ENCODE data around the gene RPH3AL.
"Not testable (repeated sequence)": the region's sequence is repeated elsewhere in the genome, so short reads cannot be mapped to it uniquely, and the experiment has no call there.

Gene RPH3AL

DNA sequence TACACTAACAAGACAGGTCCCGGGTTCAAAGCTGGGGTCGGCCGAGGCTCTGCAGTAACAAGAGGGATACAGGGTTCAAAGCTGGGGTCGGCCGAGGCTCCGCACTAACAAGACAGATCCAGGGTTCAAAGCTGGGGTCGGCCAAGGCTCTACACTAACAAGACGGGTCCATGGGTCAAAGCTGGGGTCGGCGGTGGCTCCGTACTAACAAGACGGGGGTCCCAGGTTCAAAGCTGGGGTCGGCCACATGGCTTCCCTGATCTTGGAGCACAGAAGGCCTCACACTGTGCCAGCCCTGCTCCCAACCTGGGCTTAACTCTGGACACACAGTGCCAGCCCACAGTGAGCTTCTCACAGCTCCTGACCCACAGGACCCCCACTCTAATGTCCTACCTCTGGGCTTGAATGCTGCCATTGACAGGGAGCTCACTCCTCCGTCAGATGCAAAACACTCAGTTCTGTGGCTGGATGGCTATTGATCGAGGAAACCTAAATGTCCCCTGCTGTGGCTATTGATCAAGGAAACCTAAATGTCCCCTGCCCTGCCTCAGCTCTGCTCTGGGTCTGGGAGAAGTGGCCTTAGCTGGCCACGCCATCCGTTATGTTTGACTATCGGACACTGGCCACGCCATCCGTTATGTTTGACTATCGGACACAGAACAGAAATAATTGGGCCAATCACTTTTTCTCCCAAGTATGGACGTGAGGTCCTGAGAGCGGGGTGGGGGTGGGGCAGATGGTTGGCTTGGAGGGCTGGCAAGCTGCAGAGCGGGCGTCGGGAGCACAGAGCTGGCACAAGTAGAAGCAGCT is 116.6 kb downstream of the RPH3AL start:
- no peak overlapping the region for H3K4me3 ChIP-seq (ENCODE audit: low read depth, low read length)
- no peak for DNase-seq (ENCODE audit: low read depth)

DNA sequence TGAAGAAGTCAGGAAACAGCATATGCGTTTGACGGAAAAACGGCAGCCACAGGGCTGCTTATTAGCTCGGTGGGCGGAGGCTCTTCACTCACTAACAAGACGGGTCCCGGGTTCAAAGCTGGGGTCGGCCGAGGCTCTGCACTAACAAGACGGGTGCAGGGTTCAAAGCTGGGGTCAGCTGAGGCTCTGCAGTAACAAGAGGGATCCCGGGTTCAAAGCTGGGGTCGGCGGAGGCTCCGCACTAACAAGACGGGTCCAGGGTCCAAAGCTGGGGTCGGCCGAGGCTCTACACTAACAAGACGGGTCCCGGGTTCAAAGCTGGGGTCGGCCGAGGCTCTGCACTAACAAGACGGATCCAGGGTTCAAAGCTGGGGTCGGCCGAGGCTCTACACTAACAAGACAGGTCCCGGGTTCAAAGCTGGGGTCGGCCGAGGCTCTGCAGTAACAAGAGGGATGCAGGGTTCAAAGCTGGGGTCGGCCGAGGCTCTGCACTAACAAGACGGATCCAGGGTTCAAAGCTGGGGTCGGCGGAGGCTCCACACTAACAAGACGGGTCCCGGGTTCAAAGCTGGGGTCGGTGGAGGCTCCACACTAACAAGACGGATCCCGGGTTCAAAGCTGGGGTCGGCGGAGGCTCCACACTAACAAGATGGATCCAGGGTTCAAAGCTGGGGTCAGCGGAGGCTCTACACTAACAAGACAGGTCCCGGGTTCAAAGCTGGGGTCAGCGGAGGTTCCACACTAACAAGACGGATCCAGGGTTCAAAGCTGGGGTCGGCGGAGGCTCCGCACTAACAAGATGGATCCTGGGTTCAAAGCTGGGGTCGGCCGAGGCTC is 117.4 kb downstream of the RPH3AL start:
- DNase-seq (ENCODE audit: low read depth); H3K4me3 ChIP-seq (ENCODE audit: low read depth, low read length): not testable (repeated sequence)

DNA sequence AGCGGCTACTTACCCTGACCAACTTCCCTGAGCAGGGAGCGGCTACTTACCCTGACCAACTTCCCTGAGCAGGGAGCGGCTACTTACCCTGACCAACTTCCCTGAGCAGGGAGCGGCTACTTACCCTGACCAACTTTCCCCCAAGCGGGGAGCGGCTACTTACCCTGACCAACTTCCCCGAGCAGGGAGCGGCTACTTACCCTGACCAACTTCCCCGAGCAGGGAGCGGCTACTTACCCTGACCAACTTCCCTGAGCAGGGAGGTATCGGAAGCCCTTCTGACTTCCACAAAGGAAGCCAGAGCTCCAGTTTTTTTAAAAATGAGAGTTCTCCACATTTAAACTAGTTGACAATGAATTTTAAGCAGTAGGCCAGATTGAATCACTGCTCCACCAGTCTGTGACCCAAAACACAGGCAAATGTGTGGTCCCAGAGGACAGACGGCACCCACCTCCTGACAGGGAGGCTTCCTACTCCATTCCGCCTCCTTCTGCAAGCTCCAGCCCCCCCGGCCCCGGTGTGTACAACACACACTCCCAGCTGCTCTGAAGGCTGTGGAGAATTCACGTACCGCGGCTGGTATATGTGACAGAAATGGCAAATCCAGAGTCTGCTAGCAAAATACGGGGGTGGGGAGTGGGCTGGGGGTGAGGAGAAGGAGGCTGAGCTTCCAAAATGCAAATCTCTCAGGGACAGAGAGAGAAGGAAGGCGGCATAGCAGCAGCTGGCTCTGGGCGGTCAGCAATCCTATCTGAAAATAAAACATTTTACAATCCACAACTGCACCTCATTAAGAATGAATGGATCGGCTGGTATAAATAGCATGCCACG is 118.2 kb downstream of the RPH3AL start:
- H3K4me3 ChIP-seq (ENCODE audit: low read depth, low read length); DNase-seq (ENCODE audit: low read depth): not testable (repeated sequence)

DNA sequence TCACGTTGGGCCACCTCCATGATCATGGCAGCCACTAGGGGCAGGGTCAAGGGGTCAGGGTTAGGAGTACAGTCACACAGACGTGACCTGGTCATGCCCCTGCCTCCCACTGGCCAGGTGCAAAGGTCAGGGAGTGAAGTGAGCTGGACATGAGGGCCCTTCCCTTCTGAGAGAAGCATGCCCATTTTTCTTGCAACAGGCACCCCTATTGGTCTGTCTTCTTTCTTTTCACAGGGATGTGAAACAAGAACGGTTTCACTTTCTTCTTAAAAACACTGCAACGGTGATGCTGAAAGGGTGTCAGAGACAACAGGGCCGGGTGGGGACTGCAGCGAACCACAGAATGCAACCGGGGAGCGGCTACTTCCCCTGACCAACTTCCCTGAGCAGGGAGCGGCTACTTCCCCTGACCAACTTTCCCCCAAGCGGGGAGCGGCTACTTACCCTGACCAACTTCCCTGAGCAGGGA is 119.1 kb downstream of the RPH3AL start:
- DNase-seq (ENCODE audit: low read depth): no peak
- H3K4me3 ChIP-seq (ENCODE audit: low read depth, low read length): no peak overlapping the region

DNA sequence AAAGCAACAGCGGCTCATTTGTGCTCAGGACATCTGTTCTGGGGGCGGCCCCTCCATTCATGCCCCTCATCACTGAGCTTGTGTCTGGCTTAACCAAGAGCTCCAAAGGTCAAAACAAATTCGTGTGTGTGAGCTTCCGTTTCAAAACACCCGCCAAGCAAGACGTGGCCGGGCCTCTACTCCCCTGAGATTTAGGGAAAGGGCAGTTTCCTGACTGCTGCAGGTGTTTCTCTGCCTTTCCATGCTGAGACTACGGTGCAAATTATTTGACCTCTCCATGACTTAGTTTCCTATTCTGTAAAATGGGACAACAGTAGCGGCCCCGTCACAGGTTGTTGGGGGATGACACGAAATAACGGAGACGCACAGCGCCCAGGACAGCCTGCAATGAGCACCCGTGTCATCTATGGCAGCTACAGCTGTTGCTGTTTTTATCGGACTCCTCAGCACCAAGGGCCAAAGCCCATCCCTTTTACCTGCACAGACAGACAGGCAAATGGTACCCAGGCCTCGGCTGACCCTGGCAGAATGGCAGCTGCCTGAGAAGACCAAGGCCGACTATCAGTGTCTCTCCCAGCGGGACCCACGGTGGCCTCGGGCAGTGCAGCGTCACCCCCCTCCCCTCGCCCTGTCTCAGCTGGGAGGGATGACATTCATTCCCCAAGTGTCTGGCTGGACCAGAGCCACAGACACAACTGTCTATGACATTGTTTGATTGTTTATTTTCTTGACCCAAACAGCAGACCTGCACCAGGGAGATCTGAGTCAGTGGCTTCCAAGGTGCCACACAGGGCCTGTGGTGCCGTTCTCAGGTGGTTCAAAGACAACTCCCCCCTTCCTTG is 120.4 kb downstream of the RPH3AL start:
- DNase-seq (ENCODE audit: low read depth): no peak
- no peak overlapping the region for H3K4me3 ChIP-seq (ENCODE audit: low read depth, low read length)

GRCh38 chr17:231191-231965 is 121.2 kb downstream of the RPH3AL start:
- no peak for DNase-seq (ENCODE audit: low read depth)

DNA sequence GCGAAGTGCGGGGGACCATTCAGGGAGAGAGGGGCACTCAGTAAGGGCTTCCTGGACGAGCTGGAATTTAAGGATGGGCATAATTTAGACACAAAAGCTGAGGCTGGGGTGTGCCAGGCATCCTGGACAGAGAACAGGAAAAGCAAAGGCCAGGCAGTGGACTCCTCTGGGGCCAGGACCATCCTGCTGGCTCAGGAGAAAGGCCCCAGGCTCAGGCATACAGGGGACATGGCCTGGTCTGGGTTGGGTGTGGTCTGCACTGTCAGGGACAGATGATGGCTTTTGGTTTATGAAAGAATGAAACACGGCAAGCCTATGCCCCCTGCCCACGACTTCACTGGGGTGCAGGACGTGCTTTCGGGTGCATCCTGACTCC is 122.2 kb downstream of the RPH3AL start:
- no peak for DNase-seq (ENCODE audit: low read depth)

More at GRCh38 chr17:231191-231965, 121.2 kb downstream of the RPH3AL start:
- no peak overlapping the region for H3K4me3 ChIP-seq (ENCODE audit: low read depth, low read length)

DNA sequence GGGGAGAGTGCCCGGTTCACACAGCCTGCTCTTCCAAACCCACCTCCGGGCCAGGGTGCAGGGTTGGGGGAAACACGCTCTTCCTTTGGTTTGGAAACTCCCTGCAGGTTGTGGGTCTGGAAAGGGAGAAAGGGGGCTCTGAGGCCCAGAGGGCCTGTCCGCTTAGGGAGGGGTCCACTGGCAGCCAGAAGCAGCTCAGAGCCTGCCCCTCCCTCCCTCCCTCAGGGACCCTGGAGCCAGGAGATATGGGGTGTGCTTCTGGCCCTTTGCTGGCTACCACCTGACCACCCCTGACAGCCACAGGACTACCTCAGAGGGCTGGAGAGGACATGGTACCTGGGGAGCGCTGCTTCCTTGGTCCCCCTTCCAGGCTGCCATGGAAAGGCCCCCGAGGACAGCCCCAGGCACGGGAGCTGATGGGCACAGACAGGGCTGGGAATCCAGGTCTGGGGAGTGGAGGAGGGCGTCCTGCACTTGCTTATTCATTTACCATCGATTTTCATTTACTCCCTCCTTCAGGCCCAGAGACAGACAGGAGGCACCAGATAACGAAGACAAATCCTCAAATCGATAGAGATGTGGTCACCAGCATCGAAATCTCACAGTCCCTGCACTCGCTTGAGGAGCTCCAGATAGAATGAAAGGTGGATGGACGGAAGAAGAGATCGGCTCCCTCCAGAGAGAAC is 122.8 kb downstream of the RPH3AL start:
- DNase-seq (ENCODE audit: low read depth): no peak
- H3K4me3 ChIP-seq (ENCODE audit: low read depth, low read length): no peak overlapping the region

More for the DNA sequence above, 122.2 kb downstream of the RPH3AL start:
- H3K4me3 ChIP-seq (ENCODE audit: low read depth, low read length): no peak overlapping the region

DNA sequence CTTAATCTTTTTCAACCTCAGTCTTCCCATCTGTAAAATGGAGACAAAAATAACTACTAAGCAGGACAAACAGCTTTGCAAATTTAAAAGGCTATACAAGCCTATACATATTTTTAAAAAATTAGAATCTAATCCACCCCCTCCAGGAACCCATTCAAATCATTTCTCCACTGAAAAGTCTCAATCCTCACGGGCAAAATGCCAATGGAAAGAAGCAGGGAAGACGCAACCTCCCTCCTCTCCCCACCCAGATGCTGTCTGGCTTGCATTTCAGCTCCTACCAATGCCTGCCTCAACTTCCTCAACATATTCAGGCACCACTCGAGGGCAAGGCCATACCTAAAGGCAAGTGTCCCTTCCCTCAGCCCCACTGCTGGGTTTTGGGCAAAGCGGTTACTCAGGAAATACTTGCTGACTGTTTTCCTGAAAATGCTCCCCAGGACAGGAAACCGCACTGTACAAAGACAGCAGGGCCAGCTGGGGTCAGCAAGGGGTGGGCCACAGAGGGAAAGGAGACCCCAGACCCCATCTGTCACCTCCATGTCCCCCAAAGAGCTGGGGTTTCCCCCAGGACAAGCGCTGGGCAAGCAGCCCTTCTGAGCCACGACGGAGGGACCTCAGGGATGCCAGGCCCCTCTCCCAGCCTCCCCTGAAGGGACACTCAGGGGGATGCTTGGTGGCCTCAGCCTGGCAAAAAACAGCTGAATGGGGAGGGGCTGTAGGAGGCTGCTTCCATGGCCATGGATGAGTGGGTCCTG is 123.5 kb downstream of the RPH3AL start:
- DNase-seq (ENCODE audit: low read depth): no peak
- H3K4me3 ChIP-seq (ENCODE audit: low read depth, low read length): no peak overlapping the region

GRCh38 chr17:227946-228615 is 124.5 kb downstream of the RPH3AL start:
- no peak overlapping the region for H3K4me3 ChIP-seq (ENCODE audit: low read depth, low read length)
- no peak for DNase-seq (ENCODE audit: low read depth)

- no peak overlapping the region for H3K4me3 ChIP-seq (ENCODE audit: low read depth, low read length)
- DNase-seq (ENCODE audit: low read depth): no peak
These were observed 125.3 kb downstream of the RPH3AL start for GRCh38 chr17:227078-227945.

- no peak for DNase-seq (ENCODE audit: low read depth)
- no peak overlapping the region for H3K4me3 ChIP-seq (ENCODE audit: low read depth, low read length)
These were observed 126.2 kb downstream of the RPH3AL start for GRCh38 chr17:226108-227077.

DNA sequence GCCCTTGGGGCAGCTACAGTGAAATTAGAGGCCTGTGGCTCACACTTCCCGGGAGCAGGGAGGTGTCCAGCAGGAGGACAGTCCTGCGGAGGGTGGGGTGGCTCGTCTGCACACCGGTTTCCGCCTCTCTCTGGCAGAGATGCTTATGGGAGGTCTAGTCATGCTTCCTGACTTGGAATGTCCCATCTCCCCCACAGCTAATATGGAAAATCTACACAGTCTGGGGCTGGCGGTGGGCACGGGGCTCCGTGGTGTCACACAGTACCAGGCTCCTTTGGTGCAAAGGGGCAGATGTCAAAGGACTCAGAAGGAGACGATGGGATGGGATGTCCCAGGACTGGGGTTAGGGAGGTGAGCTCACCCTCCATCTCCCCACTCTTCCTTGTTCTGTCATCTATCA is 127.1 kb downstream of the RPH3AL start:
- DNase-seq (ENCODE audit: low read depth): no peak
- no peak overlapping the region for H3K4me3 ChIP-seq (ENCODE audit: low read depth, low read length)

DNA sequence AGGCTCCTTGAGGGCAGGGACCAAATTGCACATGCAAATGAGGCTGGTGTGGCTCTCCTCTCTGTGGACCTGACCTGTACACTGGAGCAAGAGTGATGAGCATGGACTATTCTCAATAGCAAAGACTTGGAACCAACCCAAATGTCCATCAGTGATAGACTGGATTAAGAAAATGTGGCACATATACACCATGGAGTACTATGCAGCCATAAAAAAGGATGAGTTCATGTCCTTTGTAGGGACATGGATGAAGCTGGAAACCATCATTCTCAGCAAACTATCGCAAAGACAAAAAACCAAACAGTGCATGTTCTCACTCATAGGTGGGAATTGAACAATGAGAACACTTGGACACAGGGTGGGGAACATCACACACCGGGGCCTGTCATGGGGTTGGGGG is 128.0 kb downstream of the RPH3AL start:
- H3K4me3 ChIP-seq (ENCODE audit: low read depth, low read length); DNase-seq (ENCODE audit: low read depth): not testable (repeated sequence)
